ENCODE results near the gene FCGR3A.
"Not testable (repeated sequence)": the region's sequence is repeated elsewhere in the genome, so short reads cannot be mapped to it uniquely, and the experiment has no call there.

The FCGR3A gene

GRCh38 chr1:161530158-161530557 is 19.5 kb downstream of the FCGR3A start:
- peak; percentile 36 for DNase-seq (ENCODE audit: low read depth)

- not testable (repeated sequence) for DNase-seq (ENCODE audit: low read depth)
These were observed 20.0 kb downstream of the FCGR3A start for GRCh38 chr1:161529463-161530104.

GRCh38 chr1:161528550-161528949 is 21.1 kb downstream of the FCGR3A start:
- DNase-seq (ENCODE audit: low read depth): not testable (repeated sequence)

GRCh38 chr1:161525918-161526317 is 23.7 kb downstream of the FCGR3A start:
- DNase-seq (ENCODE audit: low read depth): not testable (repeated sequence)

- DNase-seq (ENCODE audit: low read depth): not testable (repeated sequence)
These were observed 24.3 kb downstream of the FCGR3A start for GRCh38 chr1:161525321-161525720.

GRCh38 chr1:161524742-161525291 is 24.8 kb downstream of the FCGR3A start:
- DNase-seq (ENCODE audit: low read depth): not testable (repeated sequence)

GRCh38 chr1:161523817-161524741 is 25.5 kb downstream of the FCGR3A start, which contains the start of gene HSPA6:
TSS of gene HSPA6 (plus strand) at chr1:161524540. CDS start at chr1:161524659, 119 bp downstream.
- DNase-seq (ENCODE audit: low read depth): peak; percentile 58

GRCh38 chr1:161523041-161523816 is 26.4 kb downstream of the FCGR3A start:
- DNase-seq (ENCODE audit: low read depth): not testable (repeated sequence)

- not testable (repeated sequence) for DNase-seq (ENCODE audit: low read depth)
These were observed 35.7 kb downstream of the FCGR3A start for GRCh38 chr1:161513953-161514352.

- not testable (repeated sequence) for DNase-seq (ENCODE audit: low read depth)
These were observed 36.2 kb downstream of the FCGR3A start for GRCh38 chr1:161513448-161513780.

GRCh38 chr1:161512636-161513447 is 36.8 kb downstream of the FCGR3A start:
- not testable (repeated sequence) for DNase-seq (ENCODE audit: low read depth)

- DNase-seq (ENCODE audit: low read depth): no peak
These were observed 37.9 kb downstream of the FCGR3A start for GRCh38 chr1:161511756-161512060.

GRCh38 chr1:161511018-161511755 is 38.4 kb downstream of the FCGR3A start:
- DNase-seq (ENCODE audit: low read depth): no peak

- DNase-seq (ENCODE audit: low read depth): no peak
These were observed 39.1 kb downstream of the FCGR3A start for GRCh38 chr1:161510477-161510876.

GRCh38 chr1:161506336-161507223 is 43.0 kb downstream of the FCGR3A start:
- DNase-seq (ENCODE audit: low read depth): no peak

- no peak for DNase-seq (ENCODE audit: low read depth)
These were observed 43.9 kb downstream of the FCGR3A start for GRCh38 chr1:161505686-161506085.

- no peak for DNase-seq (ENCODE audit: low read depth)
These were observed 46.2 kb downstream of the FCGR3A start for GRCh38 chr1:161503394-161503748.

- no peak for DNase-seq (ENCODE audit: low read depth)
These were observed 46.8 kb downstream of the FCGR3A start for GRCh38 chr1:161502641-161503393.

- DNase-seq (ENCODE audit: low read depth): no peak
These were observed 47.4 kb downstream of the FCGR3A start for GRCh38 chr1:161502181-161502580.
